GM18951 (cell line): ENCODE data around the gene CDO1.

ENCODE experiments used
- POLR2A ChIP-seq: IDR thresholded peaks from 4 replicates; pipeline ENCODE4 v1.6.1; 2011; ENCODE audit warnings: mild to moderate bottlenecking; ENCODE audit not compliant: insufficient read length, insufficient read depth; ENCODE audit errors: extremely low read depth
- in situ Hi-C: fragments of 300-500 bp; cut with MboI; formaldehyde crosslinking; loops from one replicate; pipeline ENCODE4 v1.12.0; 2022; ENCODE audit warnings: low sequenced_read_pairs, mixed read lengths, inconsistent platforms; ENCODE audit not compliant: unreplicated experiment

The CDO1 gene

DNA sequence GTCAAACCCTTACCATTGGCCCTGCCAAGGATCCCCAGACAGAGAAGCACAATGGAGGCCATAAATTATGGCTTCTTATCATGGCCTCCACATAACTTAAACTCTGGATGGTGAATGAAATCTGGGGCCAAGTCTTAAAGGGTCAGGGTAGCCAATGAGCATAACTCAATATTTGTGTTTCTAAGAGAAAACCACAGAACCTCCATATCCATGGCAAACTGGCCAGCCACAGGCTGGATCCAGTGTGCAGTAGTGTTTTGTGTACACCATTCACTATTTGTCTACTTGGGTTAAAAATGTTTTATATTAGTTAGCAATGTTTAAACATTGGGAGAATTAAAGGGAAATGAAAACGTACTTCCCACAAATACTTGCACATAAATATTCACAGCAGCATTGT, 60.8 kb downstream of the CDO1 start:
- TF ChIP-seq POLR2A = no peak

More for the DNA sequence above, 60.8 kb downstream of the CDO1 start:
- in situ Hi-C loops = no loop called here
